ENCODE measurements around the gene UGT1A10. TPM values are rescaled to one million over a fixed set of nuclear protein-coding genes. Genes with fewer than 3 reads are reported as not detected.
"Not testable (repeated sequence)": the region's sequence is repeated elsewhere in the genome, so short reads cannot be mapped to it uniquely, and the experiment has no call there.

Gene UGT1A10
- polyA plus RNA-seq, 12 donors: not detected

- not testable (repeated sequence) for DNase-seq
Measured at GRCh38 chr2:233655943-233656342, 19.7 kb downstream of the UGT1A10 start.

GRCh38 chr2:233656443-233656842 is 20.2 kb downstream of the UGT1A10 start:
- DNase-seq: no peak

GRCh38 chr2:233658610-233659009 is 22.4 kb downstream of the UGT1A10 start:
- no peak for DNase-seq

GRCh38 chr2:233663911-233664310 is 27.7 kb downstream of the UGT1A10 start:
- no peak for DNase-seq

GRCh38 chr2:233668605-233669260 is 32.5 kb downstream of the UGT1A10 start:
- no peak for DNase-seq

- no peak for DNase-seq
Measured at GRCh38 chr2:233671290-233672161, 35.3 kb downstream of the UGT1A10 start, which contains the start of gene UGT1A9. TSS of gene UGT1A9 (plus strand) at chr2:233671898. CDS start at chr2:233671935, 37 bp downstream.

GRCh38 chr2:233672886-233673285 is 36.6 kb downstream of the UGT1A10 start:
- DNase-seq: no peak

- no peak for DNase-seq
Measured at GRCh38 chr2:233673896-233674295, 37.6 kb downstream of the UGT1A10 start.

- DNase-seq: no peak
Measured at GRCh38 chr2:233674314-233674713, 38.1 kb downstream of the UGT1A10 start.

- no peak for DNase-seq
Measured at GRCh38 chr2:233674995-233675394, 38.7 kb downstream of the UGT1A10 start.

- DNase-seq: no peak
Measured at GRCh38 chr2:233676046-233676445, 39.8 kb downstream of the UGT1A10 start.

- DNase-seq: no peak
Measured at GRCh38 chr2:233679196-233679595, 42.9 kb downstream of the UGT1A10 start.

- no peak for DNase-seq
Measured at GRCh38 chr2:233680361-233681045, 44.3 kb downstream of the UGT1A10 start.

- no peak for DNase-seq
Measured at GRCh38 chr2:233681521-233682099, 45.4 kb downstream of the UGT1A10 start, which contains the start of gene UGT1A7. TSS of gene UGT1A7 (plus strand) at chr2:233681901. CDS start at chr2:233681938, 37 bp downstream.

- DNase-seq: no peak
Measured at GRCh38 chr2:233684640-233685039, 48.4 kb downstream of the UGT1A10 start.

- no peak for DNase-seq
Measured at GRCh38 chr2:233686928-233687327, 50.7 kb downstream of the UGT1A10 start.

GRCh38 chr2:233688341-233688740 is 52.1 kb downstream of the UGT1A10 start:
- no peak for DNase-seq

- no peak for DNase-seq
Measured at GRCh38 chr2:233689031-233689430, 52.8 kb downstream of the UGT1A10 start.

- DNase-seq: no peak
Measured at GRCh38 chr2:233689501-233689900, 53.3 kb downstream of the UGT1A10 start.

- no peak for DNase-seq
Measured at GRCh38 chr2:233690444-233690843, 54.2 kb downstream of the UGT1A10 start.

- DNase-seq: no peak
Measured at GRCh38 chr2:233691443-233692433, 55.5 kb downstream of the UGT1A10 start.

Measured in muscle of arm (tissue), 12 donors.